Mucosa of descending colon (tissue), 3 donors: ENCODE measurements around the gene CEACAM7. TPM values are rescaled to one million over a fixed set of nuclear protein-coding genes. Genes with fewer than 3 reads are reported as not detected.
A peak's percentile ranks its signal among the peaks of the same experiment; 100 is the strongest.
"Not testable (repeated sequence)": the region's sequence is repeated elsewhere in the genome, so short reads cannot be mapped to it uniquely, and the experiment has no call there.

Experiments
- ATAC-seq: fragments of 200-7000 bp; cut with Tn5 transposase; one replicate; pipeline ENCODE4 v1.9.1; 2020; ENCODE audit warnings: mild to moderate bottlenecking, moderate library complexity
- DNase-seq, 3 donors: peaks; one replicate each; pipeline ENCODE4 v3.0.0-alpha.2; 2020
- H3K36me3 ChIP-seq: fragments of 200-600 bp; one replicate; pipeline ENCODE4 v1.8.0; 2021; ENCODE audit warnings: low read depth, mild to moderate bottlenecking
- H3K4me1 ChIP-seq: fragments of 200-600 bp; one replicate; pipeline ENCODE4 v1.8.0; 2021; ENCODE audit warnings: low read depth, mild to moderate bottlenecking
- H3K4me3 ChIP-seq: fragments of 200-600 bp; one replicate; pipeline ENCODE4 v1.8.0; 2021; ENCODE audit warnings: mild to moderate bottlenecking
- H3K9me3 ChIP-seq: fragments of 200-600 bp; one replicate; pipeline ENCODE4 v1.8.0; 2021; ENCODE audit warnings: mild to moderate bottlenecking
- intact Hi-C, 2 donors: fragments of 100-400 bp; cut with DNase I in 1 of 2; cut with micrococcal nuclease in 1 of 2; formaldehyde crosslinking; loops; one replicate each; pipeline versions ENCODE4 v1.11.0 to v1.11.1; 2022; cut with DNase I, micrococcal nuclease
- total RNA-seq, 3 donors: library from RNA; stranded (reverse); fragmentation: NEBNext Ultra II Directional in 2 of 3; extraction: Animal tissue kit (Norgen Biotek cat#: 25700) in 2 of 3; gene quantifications; one replicate each; pipeline versions ENCODE4 v1.2.1 to v1.2.4, GENCODE V29; 2021 to 2023
- TF ChIP-seq, protein P1 (sequence below): fragments of 200-600 bp; IDR thresholded peaks from one replicate; pipeline ENCODE4 v1.8.0; 2022; ENCODE audit warnings: antibody characterized with exemption, mild to moderate bottlenecking
- donor health status: DM: no; HTN: no; CAD: no; lungs with moderate emphysema.
- donor health status: DM: no; HTN: no; CAD: no.
- donor health status: DM: no; HTN: yes; CAD: no.

CEACAM7 gene
- total RNA-seq, 3 donors from 2014 or later: 753 to 3,639 (median 2,117) TPM

DNA sequence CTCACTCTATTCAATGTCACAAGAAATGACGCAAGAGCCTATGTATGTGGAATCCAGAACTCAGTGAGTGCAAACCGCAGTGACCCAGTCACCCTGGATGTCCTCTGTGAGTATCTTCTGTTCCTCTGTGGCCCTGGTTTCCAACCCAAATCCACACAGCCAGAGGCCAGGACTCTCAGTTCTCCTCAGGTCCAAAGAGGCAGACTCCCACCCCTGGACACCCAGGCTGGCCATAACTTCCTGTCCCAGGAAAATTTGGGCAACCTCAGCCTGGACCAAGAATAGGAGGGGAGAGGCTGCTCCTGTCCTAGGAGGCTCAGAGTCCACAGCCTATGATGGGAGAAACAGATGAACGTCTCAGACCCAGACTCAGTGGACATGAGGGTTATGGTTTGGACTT is 32.0 kb upstream of the CEACAM7 start:
- intact Hi-C loops: no loop called here
- H3K4me3 ChIP-seq: no peak overlapping the region
- H3K4me1 ChIP-seq: no peaks in the 10 kb centered on the region
- DNase-seq: no peak
- no peaks in the 10 kb centered on the region for H3K9me3 ChIP-seq
- TF ChIP-seq, protein P1, sequence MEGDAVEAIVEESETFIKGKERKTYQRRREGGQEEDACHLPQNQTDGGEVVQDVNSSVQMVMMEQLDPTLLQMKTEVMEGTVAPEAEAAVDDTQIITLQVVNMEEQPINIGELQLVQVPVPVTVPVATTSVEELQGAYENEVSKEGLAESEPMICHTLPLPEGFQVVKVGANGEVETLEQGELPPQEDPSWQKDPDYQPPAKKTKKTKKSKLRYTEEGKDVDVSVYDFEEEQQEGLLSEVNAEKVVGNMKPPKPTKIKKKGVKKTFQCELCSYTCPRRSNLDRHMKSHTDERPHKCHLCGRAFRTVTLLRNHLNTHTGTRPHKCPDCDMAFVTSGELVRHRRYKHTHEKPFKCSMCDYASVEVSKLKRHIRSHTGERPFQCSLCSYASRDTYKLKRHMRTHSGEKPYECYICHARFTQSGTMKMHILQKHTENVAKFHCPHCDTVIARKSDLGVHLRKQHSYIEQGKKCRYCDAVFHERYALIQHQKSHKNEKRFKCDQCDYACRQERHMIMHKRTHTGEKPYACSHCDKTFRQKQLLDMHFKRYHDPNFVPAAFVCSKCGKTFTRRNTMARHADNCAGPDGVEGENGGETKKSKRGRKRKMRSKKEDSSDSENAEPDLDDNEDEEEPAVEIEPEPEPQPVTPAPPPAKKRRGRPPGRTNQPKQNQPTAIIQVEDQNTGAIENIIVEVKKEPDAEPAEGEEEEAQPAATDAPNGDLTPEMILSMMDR: no peak
- peak; percentile 3 for ATAC-seq
- H3K36me3 ChIP-seq: no peaks in the 10 kb centered on the region

DNA sequence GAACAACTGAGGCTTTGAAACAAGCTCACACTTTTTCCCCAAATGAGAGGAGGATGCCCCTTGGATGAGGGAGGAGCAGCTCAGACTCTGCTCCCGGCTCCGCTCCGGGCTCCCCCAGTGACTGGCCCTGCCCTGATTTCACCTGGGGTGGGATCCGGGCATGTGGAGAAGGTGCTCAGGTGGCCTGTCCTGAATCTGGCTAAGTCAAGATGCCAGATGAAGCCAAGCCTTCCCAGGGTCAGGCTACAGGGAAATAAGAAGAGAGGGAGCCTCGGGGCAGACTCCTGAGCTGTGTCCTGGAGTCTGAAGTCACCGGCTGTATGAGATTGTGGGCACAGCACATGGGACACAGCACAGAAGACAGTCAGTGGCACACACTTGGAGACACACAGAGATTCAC is 30.7 kb upstream of the CEACAM7 start:
- ATAC-seq (peak; percentile 1), DNase-seq (no peak)
- Histone ChIP-seq H3K9me3 (no peaks in the 10 kb centered on the region), H3K4me3 (no peak overlapping the region), H3K36me3 (no peaks in the 10 kb centered on the region), H3K4me1 (no peaks in the 10 kb centered on the region)
- TF ChIP-seq, protein P1: no peak
- intact Hi-C loops: no loop called here

DNA sequence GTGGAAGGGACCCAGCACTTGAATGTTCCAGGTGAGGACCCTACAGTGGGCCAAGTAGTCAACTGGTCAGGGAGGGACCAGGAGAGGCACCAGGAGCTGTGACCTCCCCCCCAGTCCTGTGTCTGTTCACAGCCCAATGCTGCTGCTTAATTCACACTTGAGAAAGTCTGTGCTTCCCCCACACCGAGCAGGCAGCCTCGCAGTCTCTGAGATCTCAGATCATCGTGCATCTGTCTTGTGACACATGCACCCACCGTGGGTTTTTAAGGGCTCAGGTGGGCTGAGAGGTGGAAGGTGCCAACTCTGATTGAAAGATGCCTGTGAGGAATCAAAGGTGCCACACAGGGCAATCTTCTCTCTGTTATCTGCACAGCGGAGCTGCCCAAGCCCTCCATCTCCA is 26.5 kb upstream of the CEACAM7 start:
- no peaks in the 10 kb centered on the region for H3K9me3 ChIP-seq
- H3K4me3 ChIP-seq: no peak overlapping the region
- ATAC-seq (no peak), DNase-seq (no peak)
- no peaks in the 10 kb centered on the region for H3K4me1 ChIP-seq
- no peaks in the 10 kb centered on the region for H3K36me3 ChIP-seq
- TF ChIP-seq, protein P1: no peak
- intact Hi-C loops: no loop called here

DNA sequence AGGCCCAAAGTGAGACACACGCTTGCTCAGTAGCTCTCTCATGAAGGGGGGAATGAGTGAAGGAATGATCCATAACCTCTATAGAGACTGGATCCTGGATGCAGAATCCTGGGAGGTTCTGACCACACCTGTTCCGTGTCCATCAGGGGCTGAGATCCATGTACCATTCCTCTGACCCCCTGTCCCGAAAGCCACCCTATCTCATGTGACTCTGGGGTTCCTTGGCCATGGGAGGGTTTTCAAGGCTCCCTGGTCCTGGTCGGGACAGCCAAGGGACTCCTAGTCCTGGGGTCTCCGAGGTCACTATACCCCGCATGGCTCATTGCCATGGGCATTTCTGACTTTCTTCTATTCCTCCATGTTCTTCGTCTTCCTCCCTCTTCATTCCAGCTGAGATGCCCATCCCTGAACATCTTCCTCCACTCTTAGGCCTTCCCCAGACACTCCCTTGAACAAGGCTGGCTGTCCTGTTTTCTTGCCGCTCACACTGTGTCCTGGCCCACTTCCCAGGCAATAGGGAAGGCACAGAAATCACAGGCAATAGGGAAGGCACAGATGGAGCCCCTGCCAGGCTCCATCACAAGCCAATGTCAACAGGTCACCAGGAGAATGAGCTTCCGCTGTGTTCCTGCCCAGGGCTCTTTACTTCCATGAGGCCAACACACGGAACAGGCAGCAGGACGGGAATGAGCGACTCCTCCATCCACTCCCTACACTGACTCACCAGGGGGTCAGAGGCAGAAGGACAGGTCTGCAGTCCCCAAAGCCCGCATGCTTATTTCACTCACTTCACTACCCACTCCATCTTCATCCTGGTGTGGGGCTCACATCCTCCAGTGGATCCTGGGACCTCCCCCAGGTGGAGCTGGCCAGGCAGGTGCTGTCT is 23.5 kb upstream of the CEACAM7 start:
- DNase-seq: peak; percentile 55 to 73 (median 68)
- TF ChIP-seq, protein P1: no peak
- ATAC-seq: peak; percentile 30

DNA sequence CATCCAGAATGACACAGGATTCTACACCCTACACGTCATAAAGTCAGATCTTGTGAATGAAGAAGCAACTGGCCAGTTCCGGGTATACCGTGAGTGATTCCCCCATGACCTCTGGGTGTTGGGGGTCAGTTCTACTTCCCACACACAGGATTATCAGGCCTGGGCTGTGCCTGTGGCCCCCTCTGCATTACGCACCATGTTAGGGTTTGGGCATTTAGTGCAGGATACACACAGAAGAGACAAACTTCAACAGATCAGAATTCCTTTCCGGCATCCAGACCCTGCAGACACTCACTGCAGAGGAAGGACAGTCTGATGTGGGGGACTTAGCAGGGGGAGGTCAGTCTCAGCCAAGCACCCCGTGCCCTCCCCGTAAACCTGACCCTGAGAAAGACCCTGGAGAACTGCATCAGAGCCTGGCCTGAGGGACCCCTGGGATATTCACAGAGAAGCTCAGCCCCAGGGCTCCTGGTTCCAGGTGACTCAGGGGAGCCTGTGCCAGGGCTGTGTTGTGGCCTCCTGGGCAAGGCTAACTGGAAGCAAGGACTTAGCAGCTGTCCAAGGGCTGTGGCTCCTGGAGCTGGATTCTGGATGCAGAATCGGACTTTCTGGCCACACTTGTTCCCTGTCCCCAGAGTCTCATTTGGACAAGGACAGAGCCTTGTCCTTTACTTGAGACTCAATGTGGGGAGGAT is 22.0 kb upstream of the CEACAM7 start:
- H3K4me1 ChIP-seq: peaks cover 4% of the 10 kb centered on the region
- intact Hi-C loops: loop anchor here in 1 of 2 donors (5.0 kb wide), 1 partner anchor 37 kb away; no protein-coding TSS in a partner anchor
- ATAC-seq (no peak), DNase-seq (peak in 1 of 3 donors; percentile 43)
- peak overlapping the region; percentile 34 for H3K4me3 ChIP-seq
- no peaks in the 10 kb centered on the region for H3K9me3 ChIP-seq
- H3K36me3 ChIP-seq: no peaks in the 10 kb centered on the region
- TF ChIP-seq, protein P1: no peak

More for the DNA sequence above, 23.5 kb upstream of the CEACAM7 start:
- no peaks in the 10 kb centered on the region for H3K9me3 ChIP-seq
- H3K4me1 ChIP-seq: peaks cover under 1% of the 10 kb centered on the region
- H3K36me3 ChIP-seq: no peaks in the 10 kb centered on the region
- no peak overlapping the region for H3K4me3 ChIP-seq
- intact Hi-C loops: no loop called here

DNA sequence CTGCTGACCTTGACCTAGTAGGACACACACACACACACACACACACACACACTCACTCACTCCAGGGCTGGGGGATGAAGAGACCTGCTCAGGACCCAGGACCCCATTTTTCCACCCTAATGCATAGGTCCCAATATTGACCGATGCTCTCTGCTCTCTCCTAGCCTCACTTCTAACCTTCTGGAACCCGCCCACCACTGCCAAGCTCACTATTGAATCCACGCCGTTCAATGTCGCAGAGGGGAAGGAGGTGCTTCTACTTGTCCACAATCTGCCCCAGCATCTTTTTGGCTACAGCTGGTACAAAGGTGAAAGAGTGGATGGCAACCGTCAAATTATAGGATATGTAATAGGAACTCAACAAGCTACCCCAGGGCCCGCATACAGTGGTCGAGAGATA is 21.4 kb upstream of the CEACAM7 start:
- not testable (repeated sequence) for H3K36me3 ChIP-seq, ATAC-seq, DNase-seq, H3K9me3 ChIP-seq, H3K4me1 ChIP-seq
- intact Hi-C loops: loop anchor here in 1 of 2 donors (5.0 kb wide), 1 partner anchor 38 kb away; no protein-coding TSS in a partner anchor
- H3K4me3 ChIP-seq: peak overlapping the region; percentile 34
